Measurements from ENCODE around the gene CAMKV.
A peak's percentile ranks its signal among the peaks of the same experiment; 100 is the strongest.

CAMKV gene

GRCh38 chr3:49896345-49896744, 26.6 kb upstream of the CAMKV start:
- no peak for DNase-seq (ENCODE audit: low spot score)

GRCh38 chr3:49895791-49896190, 26.1 kb upstream of the CAMKV start:
- no peak for DNase-seq (ENCODE audit: low spot score)

- DNase-seq (ENCODE audit: low spot score) = no peak
These were observed 19.6 kb upstream of the CAMKV start for GRCh38 chr3:49889296-49889695.

GRCh38 chr3:49886922-49887265, 17.2 kb upstream of the CAMKV start:
- no peak for DNase-seq (ENCODE audit: low spot score)

GRCh38 chr3:49883998-49884397, 14.3 kb upstream of the CAMKV start:
- no peak for DNase-seq (ENCODE audit: low spot score)

GRCh38 chr3:49882166-49882565, 12.5 kb upstream of the CAMKV start:
- no peak for DNase-seq (ENCODE audit: low spot score)

GRCh38 chr3:49880581-49881315, 11.0 kb upstream of the CAMKV start:
- DNase-seq (ENCODE audit: low spot score) = no peak

- no peak for DNase-seq (ENCODE audit: low spot score)
These were observed 10.0 kb upstream of the CAMKV start for GRCh38 chr3:49879721-49880120.

- no peak for DNase-seq (ENCODE audit: low spot score)
These were observed 9.0 kb upstream of the CAMKV start for GRCh38 chr3:49878686-49879085.

- no peak for DNase-seq (ENCODE audit: low spot score)
These were observed 8.0 kb upstream of the CAMKV start for GRCh38 chr3:49877716-49878115.

- no peak for DNase-seq (ENCODE audit: low spot score)
These were observed 6.9 kb upstream of the CAMKV start for GRCh38 chr3:49876567-49876966.

- DNase-seq (ENCODE audit: low spot score) = no peak
These were observed 3.9 kb upstream of the CAMKV start for GRCh38 chr3:49873623-49874022.

- DNase-seq (ENCODE audit: low spot score) = no peak
These were observed 3.1 kb upstream of the CAMKV start for GRCh38 chr3:49872801-49873281.

GRCh38 chr3:49871531-49872153, 1.9 kb upstream of the CAMKV start:
- DNase-seq (ENCODE audit: low spot score) = no peak

GRCh38 chr3:49868862-49869466, 742 bp downstream of the CAMKV start:
- no peak for DNase-seq (ENCODE audit: low spot score)

- peak; percentile 19 for DNase-seq (ENCODE audit: low spot score)
These were observed 1.8 kb downstream of the CAMKV start for GRCh38 chr3:49867871-49868321.

- no peak for DNase-seq (ENCODE audit: low spot score)
These were observed 2.3 kb downstream of the CAMKV start for GRCh38 chr3:49867400-49867799.

- no peak for DNase-seq (ENCODE audit: low spot score)
These were observed 4.4 kb downstream of the CAMKV start for GRCh38 chr3:49865198-49865784.

GRCh38 chr3:49864505-49864904, 5.2 kb downstream of the CAMKV start:
- DNase-seq (ENCODE audit: low spot score) = no peak

GRCh38 chr3:49859576-49860305, 10.0 kb downstream of the CAMKV start:
- DNase-seq (ENCODE audit: low spot score) = no peak

GRCh38 chr3:49856181-49857005, 13.3 kb downstream of the CAMKV start, which contains the start of gene TRAIP:
Gene TRAIP (minus strand): TSS chr3:49856564. CDS start chr3:49856453, 111 bp downstream.
- DNase-seq (ENCODE audit: low spot score) = peak; percentile 96
